CD4-positive, alpha-beta T cell treated with Interferon alpha-2 for 1 hour (primary cell): Measurements from ENCODE around the gene RPL37.
"Not testable (repeated sequence)": the region's sequence is repeated elsewhere in the genome, so short reads cannot be mapped to it uniquely, and the experiment has no call there.

ENCODE experiments used
- DNase-seq, 2 donors: peaks; one replicate each; pipeline ENCODE4 v3.0.0-alpha.2; 2020 to 2022

RPL37 gene

GRCh38 chr5:40834849-40835787 lies at the start of gene RPL37:
RPL37 (minus strand) TSS chr5:40835222; CDS start chr5:40835185, 37 bp downstream.
- peak; percentile 93 to 94 for DNase-seq

- not testable (repeated sequence) for DNase-seq
These were observed 48.0 kb upstream of the RPL37 start for GRCh38 chr5:40883051-40883450.

GRCh38 chr5:40882291-40882690 lies 47.3 kb upstream of the RPL37 start:
- no peak for DNase-seq

GRCh38 chr5:40879163-40879942 lies 44.3 kb upstream of the RPL37 start:
- peak in 1 of 2 donors; percentile 29 for DNase-seq

DNA sequence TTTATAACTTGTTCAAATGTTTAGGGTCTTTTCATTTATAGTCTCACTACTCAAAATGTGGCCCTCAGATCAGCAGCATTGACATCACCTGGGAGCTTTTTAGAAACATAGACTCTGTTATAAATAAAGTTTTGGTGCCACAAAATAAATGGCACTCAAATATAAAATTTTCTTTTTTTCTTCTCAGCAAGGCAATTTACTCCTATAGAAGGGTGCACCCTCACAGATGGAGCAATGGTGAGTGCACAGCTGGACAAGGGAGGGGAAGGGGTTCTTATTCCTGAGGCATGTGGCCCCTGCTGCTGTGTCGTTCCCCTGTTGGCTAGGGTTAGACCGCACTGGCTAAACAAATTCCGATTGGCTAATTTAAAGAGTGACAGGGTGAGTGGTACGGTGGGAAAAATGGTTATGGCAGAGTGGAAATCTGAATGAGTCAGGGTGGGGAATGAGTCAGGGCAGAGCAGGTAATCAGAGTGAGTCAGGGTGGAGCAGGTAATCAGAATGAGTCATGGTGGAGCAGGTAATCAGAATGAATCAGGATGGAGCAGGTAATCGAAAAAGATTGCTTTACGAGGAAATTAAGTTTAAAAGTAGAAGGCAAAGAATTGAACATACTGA lies 42.5 kb upstream of the RPL37 start:
- DNase-seq = no peak

- DNase-seq = no peak
These were observed 40.9 kb upstream of the RPL37 start for GRCh38 chr5:40875958-40876357.

DNA sequence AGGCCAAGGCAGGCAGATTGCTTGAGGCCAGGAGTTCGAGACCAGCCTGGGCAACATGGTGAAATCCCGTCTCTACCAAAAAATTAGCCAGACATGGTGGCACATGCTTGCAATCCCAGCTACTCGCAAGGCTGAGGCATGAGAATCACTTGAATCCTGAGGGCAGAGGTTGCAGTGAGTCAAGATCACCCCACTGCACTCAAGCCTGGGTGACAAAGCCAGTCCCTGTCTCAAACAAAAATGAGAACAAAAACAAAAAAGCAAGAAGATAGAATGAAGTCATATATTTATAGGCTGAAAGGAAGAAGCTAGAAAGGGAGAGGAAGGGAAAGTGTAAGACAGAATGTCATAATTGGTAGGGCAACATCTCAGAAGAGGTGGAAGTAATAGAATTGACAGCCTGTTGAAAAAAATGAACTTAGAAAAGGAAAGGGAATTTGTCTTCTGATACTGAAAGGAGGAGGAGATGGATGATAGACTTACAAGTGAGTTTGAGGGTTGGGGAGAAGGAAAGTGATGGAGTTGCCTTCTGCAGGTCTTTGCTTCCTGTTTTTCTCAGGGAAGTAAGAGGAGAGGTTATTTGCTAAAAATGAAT lies 38.4 kb upstream of the RPL37 start:
- no peak for DNase-seq

- DNase-seq = not testable (repeated sequence)
These were observed 37.2 kb upstream of the RPL37 start for GRCh38 chr5:40872253-40872652.

- DNase-seq = no peak
These were observed 36.2 kb upstream of the RPL37 start for GRCh38 chr5:40871177-40871576.

GRCh38 chr5:40869384-40869783 lies 34.4 kb upstream of the RPL37 start:
- DNase-seq = no peak

- no peak for DNase-seq
These were observed 31.8 kb upstream of the RPL37 start for GRCh38 chr5:40866844-40867243.

DNA sequence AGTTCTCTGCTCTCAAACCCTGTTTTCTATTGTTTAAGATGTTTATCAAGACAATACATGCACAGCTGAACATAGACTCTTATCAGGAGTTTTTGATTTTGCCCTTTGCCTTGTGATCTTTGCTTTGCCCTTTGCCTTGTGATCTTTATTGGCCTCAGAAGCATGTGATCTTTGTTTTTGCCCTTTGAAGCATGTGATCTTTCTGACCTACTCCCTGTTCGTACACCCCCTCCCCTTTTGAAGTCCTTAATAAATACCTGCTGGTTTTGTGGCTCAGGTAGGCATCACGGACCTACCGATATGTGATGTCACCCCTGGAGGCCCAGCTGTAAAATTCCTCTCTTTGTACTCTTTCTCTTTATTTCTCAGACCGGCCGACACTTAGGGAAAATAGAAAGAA lies 30.0 kb upstream of the RPL37 start:
- DNase-seq = not testable (repeated sequence)

- no peak for DNase-seq
These were observed 25.7 kb upstream of the RPL37 start for GRCh38 chr5:40860711-40861110.

GRCh38 chr5:40853632-40854192 lies 18.7 kb upstream of the RPL37 start:
- no peak for DNase-seq

- DNase-seq = no peak
These were observed 12.5 kb upstream of the RPL37 start for GRCh38 chr5:40847525-40847924.

GRCh38 chr5:40846371-40846770 lies 11.3 kb upstream of the RPL37 start:
- no peak for DNase-seq

DNA sequence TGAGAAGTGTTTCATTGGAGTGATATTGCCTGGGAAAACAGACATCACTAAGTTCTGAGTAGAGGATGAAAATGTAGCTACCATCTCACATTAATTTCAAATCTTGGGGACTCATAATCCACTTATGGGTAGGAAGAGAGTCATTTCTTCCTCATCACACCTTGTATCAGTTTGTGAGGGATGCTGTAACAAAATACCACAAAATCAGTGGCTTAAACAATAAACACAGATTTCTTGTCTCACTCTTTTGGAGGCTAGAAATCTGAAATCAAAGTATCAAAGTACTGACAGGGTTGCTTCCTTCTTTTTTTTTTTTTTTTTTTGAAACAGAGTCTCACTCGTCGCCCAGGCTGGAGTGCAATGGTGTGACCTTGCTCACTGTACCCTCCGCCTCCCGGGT lies 9.5 kb upstream of the RPL37 start:
- no peak for DNase-seq

DNA sequence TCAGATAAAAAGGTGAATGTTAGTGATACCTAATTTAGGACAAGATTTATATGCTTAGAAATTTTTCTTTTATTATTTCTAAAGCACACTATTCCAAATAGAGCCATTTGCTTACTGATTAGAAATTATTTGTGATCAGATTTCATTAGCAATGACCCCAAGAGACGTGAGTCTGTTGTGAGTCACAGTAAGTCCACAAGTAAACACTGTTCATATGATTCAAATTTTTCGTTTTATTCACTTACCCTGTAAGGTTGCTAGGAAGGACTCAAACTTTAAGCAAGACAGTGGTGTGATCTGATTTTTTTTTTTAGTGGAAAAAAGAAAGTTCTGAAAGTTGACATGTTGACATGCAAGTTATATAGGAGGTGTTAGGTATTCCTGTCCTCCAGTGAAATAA lies 7.3 kb upstream of the RPL37 start:
- DNase-seq = no peak

- DNase-seq = peak in 1 of 2 donors; percentile 32
These were observed 6.2 kb upstream of the RPL37 start, which contains the start of gene CARD6 for GRCh38 chr5:40841068-40841805. CARD6 (plus strand) TSS chr5:40841367; CDS start chr5:40841383, 16 bp downstream.

DNA sequence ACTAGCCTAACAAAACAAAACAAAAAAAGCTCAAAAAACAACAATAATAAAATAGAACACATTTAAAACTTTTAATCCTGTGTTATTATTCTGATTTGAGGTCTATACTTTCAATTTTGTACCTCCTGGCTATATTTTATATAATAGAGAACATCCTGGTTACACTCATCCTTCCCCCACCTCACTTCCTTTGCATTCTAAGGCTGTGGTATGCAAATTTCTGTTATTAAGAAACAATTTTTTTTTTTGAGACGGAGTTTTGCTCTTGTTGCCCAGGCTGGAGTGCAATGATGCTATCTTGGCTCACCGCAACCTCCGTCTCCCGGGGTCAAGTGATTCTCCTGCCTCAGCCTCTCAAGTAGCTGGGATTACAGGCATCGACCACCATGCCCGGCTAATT lies 3.1 kb upstream of the RPL37 start:
- peak in 1 of 2 donors; percentile 50 for DNase-seq

GRCh38 chr5:40834391-40834848 lies 602 bp downstream of the RPL37 start:
- peak; percentile 68 to 76 for DNase-seq
